GM18909 (cell line): Measurements from ENCODE around the gene MRPL47.
"Not testable (repeated sequence)": the region's sequence is repeated elsewhere in the genome, so short reads cannot be mapped to it uniquely, and the experiment has no call there.

Source experiments
- ATAC-seq: cut with Tn5 transposase; IDR thresholded peaks from one replicate; pipeline ENCODE4 v1.9.1; 2021; ENCODE audit warnings: mild to moderate bottlenecking; ENCODE audit not compliant: unreplicated experiment, poor library complexity

Gene MRPL47

DNA sequence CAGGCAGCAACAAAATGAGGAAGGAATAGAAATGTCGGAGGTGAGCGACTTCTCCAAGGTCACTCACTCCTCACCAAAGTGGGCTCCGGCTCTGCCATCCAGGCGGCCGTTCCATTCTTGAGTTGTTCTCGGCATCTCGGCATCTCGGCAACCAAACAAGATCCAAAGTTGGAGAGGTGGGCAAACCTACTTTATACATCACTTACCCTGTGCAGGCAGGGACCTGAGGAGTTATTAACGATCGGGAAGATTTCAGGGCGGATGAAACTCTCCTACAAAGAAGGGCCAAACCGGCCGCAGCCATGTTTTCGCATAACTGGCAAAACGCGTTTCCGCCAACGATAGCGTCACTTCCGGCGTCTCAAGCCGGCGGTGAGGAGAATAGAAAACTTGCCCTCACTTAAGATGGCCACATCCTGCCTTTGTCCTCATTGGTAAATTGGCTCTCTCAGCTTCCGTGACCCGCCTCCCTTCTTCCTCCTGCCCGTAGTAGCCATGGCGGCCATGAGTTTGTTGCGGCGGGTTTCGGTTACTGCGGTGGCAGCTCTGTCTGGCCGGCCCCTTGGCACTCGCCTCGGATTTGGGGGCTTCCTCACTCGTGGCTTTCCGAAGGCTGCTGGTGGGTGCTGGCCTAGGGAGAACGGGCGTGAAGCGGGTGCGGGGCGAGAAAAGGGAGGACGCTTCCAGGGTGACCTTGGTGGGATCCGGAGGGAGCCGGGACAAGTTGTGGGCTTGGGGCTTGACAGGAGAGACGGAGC, at the start of gene MRPL47, which contains the start of gene NDUFB5:
Gene MRPL47 (minus strand): TSS at position 318 of the 758 bp plus-strand sequence. CDS start 14 bp downstream, at position 304.
Gene NDUFB5 (plus strand): TSS at position 474 of the 758 bp plus-strand sequence. CDS start 22 bp downstream, at position 496.
- peak; percentile 96 for ATAC-seq

- peak; percentile 63 for ATAC-seq
Observed at GRCh38 chr3:179653096-179653797, 48.8 kb upstream of the MRPL47 start.

GRCh38 chr3:179652447-179653095, 48.1 kb upstream of the MRPL47 start, which contains the start of gene USP13:
USP13 (plus strand) TSS chr3:179653040; CDS start chr3:179653226, 186 bp downstream.
- peak; percentile 74 for ATAC-seq

DNA sequence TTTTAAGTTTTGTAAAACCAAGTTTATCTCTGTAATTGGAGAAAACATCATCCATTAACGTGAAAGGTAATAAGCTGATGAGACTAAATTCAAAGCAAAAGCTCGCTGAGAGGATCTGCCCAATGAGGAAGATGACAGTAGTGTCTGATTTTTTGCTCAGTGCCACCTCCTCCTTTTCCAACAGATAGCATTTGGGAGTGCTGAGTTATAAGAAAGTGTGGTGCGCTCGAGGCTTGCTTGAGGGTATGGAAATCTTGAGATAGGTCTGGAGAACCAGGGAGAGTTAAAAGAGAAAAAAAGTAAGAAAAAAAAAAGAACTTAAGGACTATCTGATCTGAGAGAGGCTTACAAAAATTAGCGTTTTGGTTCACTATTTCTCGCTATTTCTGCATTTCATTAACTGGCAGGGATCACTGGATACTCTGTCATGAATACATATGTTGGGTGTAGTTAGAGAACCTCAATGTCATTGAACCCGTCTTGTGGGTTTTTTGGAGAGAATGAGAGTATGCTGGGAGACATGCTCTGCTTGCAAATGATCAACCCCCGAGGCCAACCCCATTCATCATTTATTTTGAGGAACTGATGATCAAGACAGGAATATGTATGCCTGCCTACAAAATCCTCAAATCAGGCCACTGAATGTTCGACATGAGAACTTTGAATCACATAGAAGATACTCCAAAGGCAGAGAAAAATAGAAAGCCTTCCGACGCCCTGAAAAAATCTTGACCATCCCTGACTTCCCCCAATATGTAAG, 47.4 kb upstream of the MRPL47 start:
- no peak for ATAC-seq

DNA sequence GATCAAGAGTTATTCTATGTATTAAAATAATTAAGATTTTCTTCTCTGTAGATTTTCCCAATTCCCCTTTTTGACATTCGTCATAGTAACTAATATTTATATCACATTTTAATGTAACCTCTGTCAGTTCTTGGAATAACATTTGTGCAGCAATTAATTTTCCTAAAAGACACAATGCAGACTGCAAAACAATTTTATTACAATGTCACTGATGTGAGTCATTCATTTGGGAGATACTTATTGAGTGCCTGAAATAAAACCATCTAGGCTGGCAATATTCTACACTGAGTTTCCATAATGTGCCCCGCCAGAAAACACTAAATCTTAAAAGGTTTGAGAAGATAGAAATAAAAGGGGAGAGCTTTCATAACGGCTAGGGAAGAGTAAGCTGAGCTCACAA, 41.7 kb upstream of the MRPL47 start:
- no peak for ATAC-seq

DNA sequence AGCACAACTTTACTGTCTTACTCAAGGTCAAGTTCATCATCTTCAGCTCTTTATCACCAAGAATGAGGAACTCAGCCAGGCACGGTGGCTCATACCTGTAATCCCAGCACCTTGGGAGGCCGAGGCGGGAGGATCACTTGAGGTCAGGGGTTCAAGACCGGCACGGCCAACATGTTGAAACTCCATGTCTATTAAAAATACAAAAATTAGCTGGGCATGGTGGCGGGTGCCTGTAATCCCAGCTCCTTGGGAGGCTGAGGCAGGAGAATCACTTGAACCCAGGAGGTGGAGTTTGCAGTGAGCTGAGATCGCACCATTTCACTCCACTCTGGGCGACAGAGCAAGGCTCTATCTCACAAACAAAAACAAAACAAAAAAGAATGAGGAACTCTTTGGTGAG, 39.4 kb upstream of the MRPL47 start:
- ATAC-seq, result not testable (repeated sequence)

DNA sequence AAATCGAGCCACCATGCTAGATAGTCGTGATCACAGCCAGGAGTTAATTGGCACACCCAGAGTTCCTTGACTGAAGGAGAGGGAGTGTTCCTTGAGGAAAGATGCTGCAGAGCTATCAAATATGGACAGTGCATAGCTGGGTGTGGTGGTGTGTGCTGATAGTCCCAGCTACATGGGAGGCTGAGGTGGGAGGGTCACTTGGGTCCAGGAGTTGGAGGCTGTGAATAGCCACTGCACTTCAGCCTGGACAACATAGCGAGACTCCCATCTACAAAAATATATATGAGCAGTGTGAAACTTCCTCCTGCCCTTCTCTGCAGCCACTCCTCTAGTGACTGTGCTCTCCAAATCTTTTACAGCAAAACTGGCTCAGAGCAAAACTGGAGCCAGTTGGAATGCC, 38.4 kb upstream of the MRPL47 start:
- ATAC-seq, result no peak

DNA sequence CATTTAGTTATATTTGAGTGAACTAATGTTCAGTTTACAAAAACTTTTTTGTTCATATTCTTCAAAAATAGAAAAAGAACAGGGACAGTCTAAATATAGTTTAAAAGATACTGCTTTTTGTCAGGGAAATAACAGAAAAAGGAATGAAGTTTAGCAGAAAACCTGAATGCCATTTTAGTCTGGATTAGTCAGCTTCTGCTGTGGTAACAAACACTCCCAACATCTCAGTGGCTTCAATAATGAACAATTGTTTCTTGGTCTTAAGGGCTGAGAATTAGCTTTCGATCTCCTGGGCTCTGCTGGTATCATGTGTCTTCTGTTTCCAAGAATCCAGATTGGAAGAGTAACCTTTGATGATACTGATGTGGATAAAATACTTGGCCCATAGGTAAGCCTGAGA, 36.0 kb upstream of the MRPL47 start:
- no peak for ATAC-seq

GRCh38 chr3:179630753-179631451, 26.5 kb upstream of the MRPL47 start:
- ATAC-seq, result no peak

- no peak for ATAC-seq
Observed at GRCh38 chr3:179624451-179624850, 20.0 kb upstream of the MRPL47 start.

DNA sequence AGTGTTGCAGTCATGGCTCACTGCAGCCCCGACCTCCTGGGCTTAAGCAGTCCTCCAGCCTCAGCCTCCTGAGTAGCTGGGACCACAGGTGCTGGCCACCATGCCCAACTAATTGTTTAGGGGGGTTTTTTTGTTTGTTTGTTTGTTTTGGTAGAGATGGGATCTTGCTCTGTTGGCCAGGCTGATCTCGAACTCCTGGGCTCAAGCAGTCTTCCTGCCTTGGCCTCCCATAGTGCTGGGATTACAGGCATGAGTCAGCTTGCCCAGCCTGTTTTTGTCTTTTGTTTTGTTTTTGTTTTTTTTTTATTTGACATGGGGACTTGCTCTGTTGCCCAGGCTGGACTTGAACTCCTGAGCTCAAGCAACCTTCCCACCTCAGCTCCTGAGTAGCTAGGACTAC, 17.6 kb upstream of the MRPL47 start:
- no peak for ATAC-seq

GRCh38 chr3:179615458-179616173, 11.2 kb upstream of the MRPL47 start:
- no peak for ATAC-seq

DNA sequence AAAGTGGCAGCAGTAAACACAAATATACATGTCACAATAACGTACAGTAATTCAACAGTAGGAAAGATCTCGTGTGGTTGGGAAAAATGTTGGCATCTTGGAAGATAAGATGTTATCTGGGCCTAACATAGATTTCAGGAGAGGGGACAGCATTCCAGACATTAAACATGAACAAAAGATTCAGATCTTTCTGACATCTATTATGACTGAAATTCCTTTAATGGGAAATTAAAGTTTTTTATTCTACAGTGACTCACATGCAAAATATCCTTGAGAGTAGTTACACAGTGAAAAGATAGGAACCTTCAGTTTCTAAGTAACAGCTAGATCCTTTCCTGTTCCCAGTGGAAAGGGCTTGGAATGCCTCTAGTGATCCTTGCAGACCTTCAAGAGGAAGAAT, 9.4 kb upstream of the MRPL47 start:
- ATAC-seq, result no peak

DNA sequence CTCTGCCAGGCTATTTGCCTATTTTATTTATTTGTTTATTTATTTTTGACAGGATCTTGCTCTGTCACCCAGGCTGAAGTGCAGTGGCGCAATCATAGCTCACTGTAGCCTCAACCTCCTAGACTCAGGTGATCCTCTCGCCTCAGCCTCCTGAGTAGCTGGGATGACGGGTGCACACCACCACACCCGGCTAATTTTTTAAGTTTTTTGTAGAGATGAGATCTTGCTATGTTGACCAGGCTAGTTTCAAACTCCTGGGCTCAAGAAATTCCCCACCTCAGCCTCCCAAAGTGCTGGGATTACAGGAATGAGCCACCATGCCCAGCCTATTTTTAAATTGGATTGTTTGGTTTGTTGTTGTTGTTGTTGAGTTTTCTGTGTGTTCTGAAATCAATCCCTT, 5.6 kb upstream of the MRPL47 start:
- ATAC-seq, result no peak

GRCh38 chr3:179608931-179609720, 4.7 kb upstream of the MRPL47 start:
- ATAC-seq, result peak; percentile 61

- ATAC-seq, result peak; percentile 19
Observed at GRCh38 chr3:179606534-179607085, 2.2 kb upstream of the MRPL47 start.

GRCh38 chr3:179603831-179604230, 607 bp downstream of the MRPL47 start:
- no peak for ATAC-seq

- ATAC-seq, result no peak
Observed at GRCh38 chr3:179603321-179603720, 1.1 kb downstream of the MRPL47 start.
